GM15510 (cell line): ENCODE results near the gene TTC7B.

ENCODE experiments used
- POLR2A ChIP-seq: IDR thresholded peaks from 3 replicates; pipeline ENCODE4 v1.6.1; 2011; ENCODE audit warnings: borderline replicate concordance; ENCODE audit not compliant: insufficient read length; ENCODE audit errors: extremely low read depth

Gene TTC7B

GRCh38 chr14:90696720-90697119 lies 119.5 kb downstream of the TTC7B start:
- TF ChIP-seq POLR2A, result no peak

DNA sequence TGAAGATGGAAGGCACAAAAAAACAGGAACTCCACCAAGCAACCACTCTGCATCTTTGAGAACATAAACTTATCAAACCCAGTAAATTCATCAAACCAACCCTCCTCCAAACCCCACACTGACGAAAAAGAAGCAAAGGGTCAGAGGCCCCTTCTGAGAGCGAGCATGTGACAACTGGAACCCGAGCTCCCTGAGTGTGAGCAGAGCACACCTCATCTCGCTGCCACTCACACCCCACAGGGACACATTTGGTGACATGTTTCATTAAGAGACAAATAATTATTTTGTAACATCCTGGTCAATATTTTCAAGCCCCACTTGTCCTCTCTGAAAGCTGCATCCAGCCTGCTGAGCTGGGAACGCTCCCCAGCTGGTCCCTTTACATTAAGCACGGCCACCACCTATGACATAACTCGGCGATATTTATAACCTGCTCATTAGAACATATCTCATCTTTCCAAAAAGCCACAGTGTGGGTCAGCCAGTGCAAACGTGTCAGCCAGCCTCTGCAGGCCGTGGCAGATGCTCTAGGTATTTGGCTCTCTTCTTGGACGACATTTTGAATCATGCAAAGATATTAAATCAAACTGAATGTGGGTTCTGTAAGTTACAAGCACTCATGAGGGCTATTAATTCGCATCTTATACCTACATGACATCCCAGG lies 120.1 kb downstream of the TTC7B start:
- no peak for TF ChIP-seq POLR2A

DNA sequence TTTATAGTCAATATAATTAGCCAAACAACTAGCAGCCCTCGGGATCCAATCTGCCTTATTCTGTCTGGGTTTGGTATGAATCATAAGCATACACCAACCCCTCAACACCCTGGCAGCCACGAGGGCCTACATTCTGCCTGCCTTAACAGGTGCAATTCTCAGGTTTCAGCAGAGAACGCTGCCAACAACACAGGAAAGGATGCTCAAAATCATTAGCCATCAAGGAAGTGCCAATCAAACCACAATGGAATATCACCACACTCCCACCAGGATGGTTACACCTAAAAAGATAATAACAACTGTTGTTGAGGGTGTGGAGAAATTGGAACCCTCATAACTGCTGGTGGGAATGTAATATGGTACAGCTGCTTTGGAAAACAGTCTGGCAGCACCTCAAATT lies 122.8 kb downstream of the TTC7B start:
- TF ChIP-seq POLR2A, result no peak

DNA sequence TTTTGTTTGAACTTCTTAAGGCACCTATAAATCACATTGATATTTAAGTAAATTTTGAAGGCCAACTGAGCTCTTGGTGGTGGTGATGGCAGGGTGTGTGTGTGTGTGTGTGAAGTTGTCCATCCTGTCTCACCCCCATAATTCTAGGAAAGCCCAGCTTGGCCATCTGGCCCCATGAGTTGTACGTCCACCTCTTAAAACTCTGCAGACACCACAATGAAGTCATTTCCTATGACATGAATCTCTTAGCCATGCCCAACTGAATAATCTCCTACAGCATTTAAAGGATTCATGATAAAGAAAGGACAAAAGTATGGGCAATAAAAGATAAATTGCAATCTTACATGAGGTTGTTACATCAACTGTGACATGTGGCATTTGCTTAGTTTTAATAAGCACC lies 123.4 kb downstream of the TTC7B start:
- no peak for TF ChIP-seq POLR2A

DNA sequence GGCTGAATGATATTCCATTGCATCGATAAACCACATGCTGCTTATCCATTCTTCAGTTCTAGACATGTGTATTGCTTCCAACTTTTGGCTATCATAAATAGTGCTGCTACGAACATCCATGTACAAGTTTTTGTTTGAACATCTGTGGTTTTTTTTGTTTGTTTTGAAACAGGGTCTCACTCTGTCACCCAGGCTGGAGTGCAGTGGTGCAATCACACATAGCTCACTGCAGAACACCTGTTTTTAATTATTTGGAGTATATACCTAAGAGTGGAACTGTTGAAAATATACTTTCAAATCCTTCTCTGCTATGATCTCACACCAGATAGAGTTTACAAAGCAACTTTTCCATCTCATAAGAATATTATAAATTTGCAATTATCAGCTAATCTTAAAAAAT lies 124.2 kb downstream of the TTC7B start:
- TF ChIP-seq POLR2A, result no peak

DNA sequence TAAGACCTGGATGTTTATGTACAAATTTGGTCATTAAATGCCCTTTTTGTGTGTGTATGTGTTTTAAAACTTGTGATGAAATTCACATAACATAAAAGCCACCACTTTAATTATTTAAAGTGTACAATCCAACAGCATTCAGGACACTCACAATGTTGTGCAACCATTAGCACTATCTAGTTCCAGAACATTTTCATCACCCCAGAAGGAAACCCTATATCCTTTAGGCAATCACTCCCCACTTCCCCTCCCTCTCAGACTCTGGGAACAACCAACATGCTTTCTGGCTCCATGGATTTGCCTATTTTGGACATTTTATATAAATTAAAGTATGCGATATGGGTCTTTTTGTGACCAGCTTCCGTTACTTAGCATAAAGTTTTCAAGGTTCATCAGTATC lies 124.6 kb downstream of the TTC7B start:
- no peak for TF ChIP-seq POLR2A

GRCh38 chr14:90687680-90688079 lies 128.6 kb downstream of the TTC7B start:
- TF ChIP-seq POLR2A, result no peak

DNA sequence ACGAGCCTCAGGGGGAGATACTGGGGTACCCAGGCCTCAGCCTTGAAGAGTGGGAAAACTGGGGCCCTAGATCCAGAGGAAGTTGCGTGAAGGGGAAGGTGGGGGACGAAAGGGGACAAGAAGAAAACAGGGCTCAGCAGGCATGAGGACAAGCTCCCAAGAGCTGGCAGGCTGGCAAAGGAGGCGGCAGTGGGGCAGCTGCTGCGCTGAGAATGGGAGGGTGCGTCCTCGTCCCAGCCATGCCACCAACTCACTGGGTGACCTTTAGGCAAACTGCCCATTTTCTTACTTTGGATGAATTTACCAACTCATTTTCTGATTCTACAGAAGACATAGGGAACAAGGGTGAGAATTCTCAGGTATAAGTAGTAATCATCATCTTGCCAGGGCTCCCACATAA lies 133.6 kb downstream of the TTC7B start:
- TF ChIP-seq POLR2A, result no peak

DNA sequence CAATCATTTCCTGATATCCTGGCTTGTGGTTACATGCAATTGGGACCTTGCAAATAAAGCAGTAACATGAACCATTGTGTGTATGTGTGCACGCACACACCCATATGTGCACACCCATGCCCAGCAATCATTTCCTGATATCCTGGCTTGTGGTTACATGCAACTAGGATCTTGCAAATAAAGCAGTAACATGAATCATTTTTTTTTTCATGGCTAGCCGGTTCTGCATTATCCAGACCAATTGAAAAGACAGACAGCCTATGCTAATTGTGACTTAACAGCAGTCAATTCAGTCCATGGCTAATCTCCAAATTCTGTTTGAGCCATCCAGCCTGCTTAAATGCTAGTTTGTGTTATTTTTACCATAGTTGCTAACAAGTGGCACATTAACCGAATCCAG lies 134.3 kb downstream of the TTC7B start:
- TF ChIP-seq POLR2A, result no peak

DNA sequence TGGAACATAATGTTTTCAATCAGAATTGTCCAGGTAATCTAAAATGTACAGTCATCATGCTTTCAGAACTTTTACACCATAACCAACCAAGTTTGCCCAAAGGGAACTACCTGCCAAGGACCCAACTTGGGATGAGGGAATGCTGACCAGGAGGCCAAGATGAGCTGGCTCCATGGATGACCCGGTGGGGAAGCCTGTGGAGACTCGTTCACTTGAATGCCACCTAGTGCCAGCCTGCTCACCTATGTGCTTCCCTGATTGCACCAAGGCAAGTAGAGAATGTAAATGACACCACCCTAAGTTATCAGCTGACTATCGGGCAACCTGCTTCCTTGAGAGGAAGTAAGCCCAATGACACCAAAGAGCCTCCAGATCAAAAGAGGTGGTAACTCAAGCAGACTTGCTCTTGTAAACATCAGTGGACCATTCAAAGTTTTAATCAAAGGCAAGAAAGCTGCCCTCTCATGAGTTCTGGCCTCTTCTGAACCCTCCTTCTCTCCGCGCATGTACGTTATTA lies 137.3 kb downstream of the TTC7B start:
- TF ChIP-seq POLR2A, result no peak

- TF ChIP-seq POLR2A, result no peak
These were observed 137.8 kb downstream of the TTC7B start for GRCh38 chr14:90678420-90678819.

GRCh38 chr14:90677484-90678050 lies 138.7 kb downstream of the TTC7B start:
- no peak for TF ChIP-seq POLR2A

GRCh38 chr14:90676912-90677311 lies 139.3 kb downstream of the TTC7B start:
- no peak for TF ChIP-seq POLR2A

DNA sequence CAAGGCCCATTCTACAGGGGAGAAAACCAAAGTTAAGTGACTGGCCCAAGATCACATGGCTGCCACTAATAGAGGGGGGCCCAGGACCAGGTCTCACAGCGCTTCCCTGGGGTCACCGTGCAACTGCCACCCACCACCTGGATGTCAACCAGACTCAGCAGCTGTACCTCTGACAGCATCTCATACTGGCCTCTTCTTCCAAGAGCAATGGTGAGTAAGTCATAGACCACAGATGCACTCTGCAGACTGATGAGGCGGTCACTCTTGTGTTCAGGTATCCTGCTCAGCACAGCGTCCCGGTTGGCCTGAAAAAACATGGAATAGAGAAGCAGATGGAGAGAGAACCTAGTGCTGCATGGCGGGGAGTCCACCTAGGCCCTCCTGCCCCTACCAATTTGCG lies 139.9 kb downstream of the TTC7B start:
- TF ChIP-seq POLR2A, result no peak

DNA sequence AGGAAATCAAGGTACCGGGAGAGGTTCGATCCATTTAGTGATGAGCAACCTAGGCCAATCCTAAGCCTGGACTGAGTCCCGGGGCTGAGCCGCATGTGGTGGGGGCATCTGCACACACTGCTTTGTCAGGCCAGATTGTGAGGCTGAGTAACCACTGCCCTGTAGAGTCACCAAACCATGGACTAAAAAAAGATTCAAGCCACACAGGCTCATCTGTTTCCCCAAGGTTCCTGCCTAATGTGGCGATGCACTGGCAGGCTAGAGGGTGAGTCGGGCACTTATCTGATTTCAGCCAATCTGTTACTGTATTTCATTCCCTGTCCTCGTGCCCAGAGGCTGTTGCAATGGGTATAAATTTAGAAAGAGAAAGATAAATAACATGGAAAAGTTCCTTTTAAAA lies 140.8 kb downstream of the TTC7B start:
- no peak for TF ChIP-seq POLR2A

- no peak for TF ChIP-seq POLR2A
These were observed 141.5 kb downstream of the TTC7B start for GRCh38 chr14:90674716-90675115.
